Vagina (tissue), 2 donors: ENCODE results near the gene TPT1. TPM values are rescaled to one million over a fixed set of nuclear protein-coding genes. Genes with fewer than 3 reads are reported as not detected.

Experiments
- DNase-seq, 2 donors: peaks; one replicate each; pipeline ENCODE4 v3.0.0-alpha.2; 2017; ENCODE audit errors: extremely low spot score in 2 of 2
- H3K27ac ChIP-seq: fragments of 200-600 bp; sonication (generic); one replicate; pipeline ENCODE4 v1.5.1; 2019
- H3K27me3 ChIP-seq: fragments of 200-600 bp; sonication (generic); one replicate; pipeline ENCODE4 v1.5.1; 2019
- H3K36me3 ChIP-seq, 2 donors: fragments of 200-600 bp; sonication (generic); one replicate each; pipeline ENCODE4 v1.5.1; 2017 to 2019
- H3K4me1 ChIP-seq: fragments of 200-600 bp; sonication (generic); one replicate; pipeline ENCODE4 v1.5.1; 2019
- H3K4me3 ChIP-seq, 2 donors: fragments of 200-600 bp; sonication (generic); 1 replicate in 1 of 2; 2 replicates in 1 of 2; pipeline ENCODE4 v1.5.1; 2016 to 2019
- H3K9me3 ChIP-seq: fragments of 200-600 bp; sonication (generic); one replicate; pipeline ENCODE4 v1.5.1; 2019
- POLR2A ChIP-seq, 2 donors: fragments of 450-650 bp; IDR thresholded peaks; one replicate each; pipeline ENCODE4 v1.6.1; 2017; ENCODE audit warnings: antibody characterized with exemption in 2 of 2, mild to moderate bottlenecking in 2 of 2, moderate library complexity in 2 of 2
- POLR2AphosphoS5 ChIP-seq, 2 donors: sonication (generic); formaldehyde crosslinking; IDR thresholded peaks; one replicate each; pipeline ENCODE4 v1.9.0; 2017; ENCODE audit warnings: antibody characterized with exemption in 2 of 2, mild to moderate bottlenecking in 2 of 2, low read depth in 1 of 2; ENCODE audit not compliant: insufficient read depth in 1 of 2
- intact Hi-C: fragments of 100-400 bp; cut with DNase I; formaldehyde crosslinking; loops from one replicate; pipeline ENCODE4 v1.15.1; 2023
- total RNA-seq: library from RNA; depleted of rRNA; stranded (reverse); fragments of >200 nt; gene quantifications from one replicate; pipeline ENCODE4 v1.2.3, GENCODE V29; 2016
- TF ChIP-seq, protein P1 (sequence below), 3 experiments: fragments of 450-650 bp in 2 of 3; fragments of 200-600 bp in 1 of 3; sonication (generic) in 1 of 3; IDR thresholded peaks; one replicate each; pipeline ENCODE4 v1.5.1; 2017 to 2019; ENCODE audit warnings: antibody characterized with exemption in 3 of 3, mild to moderate bottlenecking in 2 of 3, moderate library complexity in 2 of 3

The TPT1 gene
- total RNA-seq, 1 donor from 2014 or later: 3,952 TPM

DNA sequence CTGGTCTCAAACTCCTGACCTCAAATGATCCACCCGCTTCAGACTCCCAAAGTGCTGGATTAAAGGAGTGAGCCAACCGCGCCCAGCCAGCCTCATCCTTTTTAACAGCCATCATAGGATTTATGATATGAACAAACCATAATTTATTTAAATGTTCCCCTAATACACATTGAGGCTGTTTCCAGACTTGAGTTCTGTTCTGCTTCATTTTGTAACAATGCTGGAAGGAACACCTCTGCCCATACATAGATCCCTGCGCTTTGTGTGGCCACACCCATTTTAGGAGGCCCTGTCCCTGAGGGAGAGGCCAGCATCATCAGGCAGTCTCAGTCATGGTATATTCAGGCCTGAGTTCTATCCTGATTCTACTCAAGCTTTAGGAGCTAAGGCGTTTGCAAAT, 35.9 kb downstream of the TPT1 start:
- no peaks in the 10 kb centered on the region for H3K36me3 ChIP-seq
- no peaks in the 10 kb centered on the region for H3K27me3 ChIP-seq
- no peaks in the 10 kb centered on the region for H3K9me3 ChIP-seq
- TF ChIP-seq POLR2AphosphoS5 (IDR thresholded peaks at IDR 0.05; ENCODE audit: insufficient read depth in 1 of 2, low read depth in 1 of 2) (no peak), POLR2A (IDR thresholded peaks at IDR 0.05) (no peak)
- TF ChIP-seq, protein P1, sequence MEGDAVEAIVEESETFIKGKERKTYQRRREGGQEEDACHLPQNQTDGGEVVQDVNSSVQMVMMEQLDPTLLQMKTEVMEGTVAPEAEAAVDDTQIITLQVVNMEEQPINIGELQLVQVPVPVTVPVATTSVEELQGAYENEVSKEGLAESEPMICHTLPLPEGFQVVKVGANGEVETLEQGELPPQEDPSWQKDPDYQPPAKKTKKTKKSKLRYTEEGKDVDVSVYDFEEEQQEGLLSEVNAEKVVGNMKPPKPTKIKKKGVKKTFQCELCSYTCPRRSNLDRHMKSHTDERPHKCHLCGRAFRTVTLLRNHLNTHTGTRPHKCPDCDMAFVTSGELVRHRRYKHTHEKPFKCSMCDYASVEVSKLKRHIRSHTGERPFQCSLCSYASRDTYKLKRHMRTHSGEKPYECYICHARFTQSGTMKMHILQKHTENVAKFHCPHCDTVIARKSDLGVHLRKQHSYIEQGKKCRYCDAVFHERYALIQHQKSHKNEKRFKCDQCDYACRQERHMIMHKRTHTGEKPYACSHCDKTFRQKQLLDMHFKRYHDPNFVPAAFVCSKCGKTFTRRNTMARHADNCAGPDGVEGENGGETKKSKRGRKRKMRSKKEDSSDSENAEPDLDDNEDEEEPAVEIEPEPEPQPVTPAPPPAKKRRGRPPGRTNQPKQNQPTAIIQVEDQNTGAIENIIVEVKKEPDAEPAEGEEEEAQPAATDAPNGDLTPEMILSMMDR (IDR thresholded peaks at IDR 0.05): no peak
- no peak overlapping the region for H3K27ac ChIP-seq
- H3K4me3 ChIP-seq: no peak overlapping the region
- intact Hi-C loops: loop anchor here (10.0 kb wide), 1 partner anchor 260 kb away; no protein-coding TSS in a partner anchor
- no peaks in the 10 kb centered on the region for H3K4me1 ChIP-seq
- DNase-seq: no peak

DNA sequence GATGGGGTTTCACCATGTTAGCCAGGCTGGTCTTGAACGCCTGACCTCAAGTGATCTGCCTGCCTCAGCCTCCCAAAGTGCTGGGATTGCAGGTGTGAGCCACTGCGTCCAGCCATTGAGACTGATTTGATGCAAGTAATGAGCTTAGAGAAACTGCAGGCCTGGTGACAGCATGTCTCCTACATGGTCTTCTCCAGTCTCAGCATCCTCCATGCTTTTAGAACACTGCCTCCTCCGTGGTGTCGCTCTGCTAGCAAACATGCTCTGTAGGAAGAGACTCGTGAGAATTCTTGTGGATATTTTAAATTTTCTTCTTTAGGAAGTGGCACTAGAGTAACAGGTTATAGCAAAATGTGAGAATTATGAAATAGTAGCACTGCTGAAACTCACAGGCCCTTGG, 37.1 kb downstream of the TPT1 start:
- TF ChIP-seq POLR2A (IDR thresholded peaks at IDR 0.05) (no peak), POLR2AphosphoS5 (IDR thresholded peaks at IDR 0.05; ENCODE audit: insufficient read depth in 1 of 2, low read depth in 1 of 2) (no peak)
- TF ChIP-seq, protein P1 (IDR thresholded peaks at IDR 0.05): no peak
- no peaks in the 10 kb centered on the region for H3K4me1 ChIP-seq
- H3K27me3 ChIP-seq: no peaks in the 10 kb centered on the region
- no peak overlapping the region for H3K27ac ChIP-seq
- DNase-seq: no peak
- H3K36me3 ChIP-seq: no peaks in the 10 kb centered on the region
- H3K9me3 ChIP-seq: no peaks in the 10 kb centered on the region
- intact Hi-C loops: loop anchor here (10.0 kb wide), 1 partner anchor 259 kb away; no protein-coding TSS in a partner anchor
- no peak overlapping the region for H3K4me3 ChIP-seq

DNA sequence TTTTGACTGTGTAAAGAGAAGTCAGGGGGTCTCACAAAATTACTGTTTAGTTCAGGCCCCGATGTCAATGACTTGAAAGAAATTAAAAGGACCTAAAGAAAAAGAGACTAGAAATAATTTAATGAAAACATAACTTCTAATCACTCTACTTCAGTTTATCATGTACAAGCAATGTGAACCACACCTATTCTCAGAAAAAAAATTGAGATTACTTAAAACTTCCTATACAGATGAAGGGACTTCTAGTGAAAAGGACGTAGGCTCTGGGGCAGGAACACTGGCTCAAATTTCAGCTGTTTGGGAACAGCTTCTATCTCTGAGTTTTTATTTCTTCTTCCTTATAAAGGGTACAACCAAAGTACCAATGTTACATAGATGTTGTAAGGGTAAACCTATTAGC, 38.0 kb downstream of the TPT1 start:
- no peaks in the 10 kb centered on the region for H3K27me3 ChIP-seq
- H3K9me3 ChIP-seq: no peaks in the 10 kb centered on the region
- no peak for DNase-seq
- H3K36me3 ChIP-seq: no peaks in the 10 kb centered on the region
- no peak overlapping the region for H3K27ac ChIP-seq
- H3K4me1 ChIP-seq: no peaks in the 10 kb centered on the region
- TF ChIP-seq, protein P1 (IDR thresholded peaks at IDR 0.05): no peak
- TF ChIP-seq POLR2AphosphoS5 (IDR thresholded peaks at IDR 0.05; ENCODE audit: insufficient read depth in 1 of 2, low read depth in 1 of 2) (no peak), POLR2A (IDR thresholded peaks at IDR 0.05) (no peak)
- H3K4me3 ChIP-seq: no peak overlapping the region
- intact Hi-C loops: loop anchor here (10.0 kb wide), 1 partner anchor 258 kb away; no protein-coding TSS in a partner anchor

DNA sequence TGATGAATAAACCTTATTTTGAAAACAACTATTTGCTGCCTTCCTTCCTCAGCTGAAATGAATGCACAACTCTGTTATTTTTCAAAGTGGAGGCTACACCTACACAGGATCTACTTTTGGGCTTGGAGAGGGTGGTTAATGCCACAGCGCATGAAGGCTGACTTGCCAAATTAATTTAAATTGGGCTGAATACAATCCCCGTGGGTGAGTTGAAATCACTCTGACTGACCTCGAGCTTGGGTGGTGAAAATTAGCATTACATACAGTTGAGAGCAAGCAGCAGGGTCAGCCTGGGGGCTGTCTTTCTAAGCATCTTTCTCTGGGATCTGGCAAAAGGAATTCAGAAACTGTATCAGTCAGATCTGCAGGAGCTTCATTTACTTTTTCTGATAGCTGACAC, 38.5 kb downstream of the TPT1 start:
- Histone ChIP-seq H3K4me3 (no peak overlapping the region), H3K36me3 (no peaks in the 10 kb centered on the region), H3K4me1 (no peaks in the 10 kb centered on the region), H3K9me3 (no peaks in the 10 kb centered on the region), H3K27ac (no peak overlapping the region), H3K27me3 (no peaks in the 10 kb centered on the region)
- intact Hi-C loops: loop anchor here (10.0 kb wide), 1 partner anchor 258 kb away; no protein-coding TSS in a partner anchor
- DNase-seq: no peak
- no peak for TF ChIP-seq POLR2A (IDR thresholded peaks at IDR 0.05)
- no peak for TF ChIP-seq POLR2AphosphoS5 (IDR thresholded peaks at IDR 0.05; ENCODE audit: insufficient read depth in 1 of 2, low read depth in 1 of 2)
- TF ChIP-seq, protein P1 (IDR thresholded peaks at IDR 0.05): no peak

DNA sequence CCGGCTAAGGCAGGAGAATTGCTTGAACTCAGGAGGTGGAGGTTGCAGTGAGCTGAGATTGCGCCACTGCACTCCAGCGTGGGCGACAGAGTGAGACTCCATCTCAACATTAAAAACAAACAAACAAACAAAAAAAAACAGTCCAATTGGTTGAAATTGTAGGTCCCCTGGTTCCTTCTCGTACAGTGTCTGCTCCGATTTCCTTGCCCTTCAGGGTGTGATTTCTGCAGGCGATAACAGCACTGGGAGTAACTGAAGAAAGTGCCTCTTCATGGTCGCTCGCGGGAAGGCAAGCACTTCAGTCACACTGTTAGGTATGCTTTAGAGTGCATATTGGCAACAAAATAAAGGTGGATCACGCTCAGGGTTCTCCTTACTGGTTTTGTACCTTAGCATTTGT, 39.7 kb downstream of the TPT1 start:
- Histone ChIP-seq H3K27me3 (no peaks in the 10 kb centered on the region), H3K4me1 (no peaks in the 10 kb centered on the region), H3K36me3 (no peaks in the 10 kb centered on the region), H3K27ac (no peak overlapping the region), H3K4me3 (no peak overlapping the region), H3K9me3 (no peaks in the 10 kb centered on the region)
- DNase-seq: no peak
- no peak for TF ChIP-seq POLR2A (IDR thresholded peaks at IDR 0.05)
- TF ChIP-seq POLR2AphosphoS5 (IDR thresholded peaks at IDR 0.05; ENCODE audit: insufficient read depth in 1 of 2, low read depth in 1 of 2): no peak
- TF ChIP-seq, protein P1 (IDR thresholded peaks at IDR 0.05): no peak
- intact Hi-C loops: loop anchor here (10.0 kb wide), 1 partner anchor 256 kb away; no protein-coding TSS in a partner anchor
